Stimulated activated CD4-positive, alpha-beta T cell treated with anti-CD3 and anti-CD28 coated beads, Interleukin-1b, Interleukin-23, amount 100 ng/mL, for 48 hours (primary cell): ENCODE data around the gene AEBP1.

Source experiments
- DNase-seq: peaks from one replicate; pipeline ENCODE4 v3.0.0-alpha.2; 2020

The AEBP1 gene

GRCh38 chr7:44158096-44158872 lies 54.1 kb downstream of the AEBP1 start:
- DNase-seq = no peak

GRCh38 chr7:44158873-44159631 lies 54.9 kb downstream of the AEBP1 start:
- DNase-seq = no peak

DNA sequence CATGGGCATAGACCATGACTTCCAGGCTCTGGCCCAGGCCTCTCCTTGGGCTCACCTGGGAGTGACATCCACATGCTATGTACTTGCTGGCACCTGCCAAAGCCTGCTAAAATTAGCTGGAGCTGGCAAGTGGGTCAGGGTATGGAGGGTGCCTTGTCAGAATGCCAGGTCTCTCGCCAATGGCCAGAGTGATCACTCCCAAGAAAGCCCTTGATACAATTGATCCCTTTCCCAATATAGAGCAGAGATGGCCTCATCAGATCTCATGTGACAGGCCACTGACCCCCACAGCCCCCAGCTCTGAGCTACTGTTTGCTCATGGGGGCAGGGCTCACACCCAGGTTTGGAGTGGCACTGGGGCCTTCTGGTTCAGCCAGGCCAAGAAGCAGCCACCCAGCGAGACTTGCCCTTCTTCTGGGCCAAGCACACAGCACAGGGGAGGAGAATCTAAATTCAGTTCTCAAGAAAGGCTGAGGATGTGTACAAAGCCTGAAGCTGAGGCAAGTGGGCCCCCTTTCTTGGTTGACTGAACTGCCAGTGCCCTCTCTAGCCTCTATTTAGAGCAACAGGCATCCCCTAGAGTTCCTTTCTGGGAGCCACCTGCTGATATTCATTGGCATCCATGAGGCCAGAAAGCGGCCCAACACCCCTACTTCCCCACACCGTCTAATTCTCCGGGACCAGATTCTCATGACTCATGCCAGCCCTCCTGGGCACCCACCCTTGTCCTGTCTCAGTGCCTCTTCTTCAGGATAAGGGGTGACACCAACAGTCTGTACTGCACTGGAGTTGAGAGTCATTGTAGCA lies 55.9 kb downstream of the AEBP1 start:
- DNase-seq = no peak

DNA sequence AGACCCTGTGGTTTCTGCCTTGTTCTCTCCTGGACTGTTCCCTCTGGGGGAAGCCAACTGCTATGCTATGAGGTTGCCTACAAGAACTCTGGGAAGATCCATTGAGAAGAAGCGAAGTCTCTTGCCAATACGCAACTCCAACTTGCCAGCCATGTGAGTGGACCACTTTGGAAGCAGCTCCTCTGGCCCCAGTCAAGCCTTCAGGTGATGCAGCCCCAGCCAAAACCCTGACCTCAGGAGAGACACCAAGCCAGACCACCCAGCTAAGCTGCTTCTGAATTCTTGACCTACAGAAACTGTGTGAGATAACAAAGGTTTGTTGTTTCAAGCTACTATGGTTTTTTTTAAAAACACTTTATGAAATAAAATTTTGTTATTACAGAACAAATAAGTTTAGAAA lies 57.2 kb downstream of the AEBP1 start:
- DNase-seq = no peak

DNA sequence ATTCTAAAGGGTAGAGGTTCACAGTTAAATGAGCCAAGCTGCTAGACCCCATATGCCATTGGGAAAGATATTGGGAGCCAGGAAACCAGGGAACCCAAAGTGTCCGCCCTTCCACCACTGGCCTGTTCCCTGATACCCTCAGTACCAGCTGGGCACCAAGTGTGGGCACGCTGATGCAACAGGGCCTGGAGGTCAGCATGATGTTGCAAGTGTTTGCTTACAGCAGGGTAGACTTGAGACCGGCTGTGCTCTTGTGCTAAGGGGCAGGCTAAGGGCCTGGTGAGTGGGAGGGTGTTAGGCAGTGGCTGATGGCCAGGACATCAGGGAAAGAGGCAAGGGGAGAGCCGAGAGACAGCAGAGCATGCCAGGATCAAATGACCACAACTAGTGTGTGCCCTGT lies 58.0 kb downstream of the AEBP1 start:
- DNase-seq = no peak

DNA sequence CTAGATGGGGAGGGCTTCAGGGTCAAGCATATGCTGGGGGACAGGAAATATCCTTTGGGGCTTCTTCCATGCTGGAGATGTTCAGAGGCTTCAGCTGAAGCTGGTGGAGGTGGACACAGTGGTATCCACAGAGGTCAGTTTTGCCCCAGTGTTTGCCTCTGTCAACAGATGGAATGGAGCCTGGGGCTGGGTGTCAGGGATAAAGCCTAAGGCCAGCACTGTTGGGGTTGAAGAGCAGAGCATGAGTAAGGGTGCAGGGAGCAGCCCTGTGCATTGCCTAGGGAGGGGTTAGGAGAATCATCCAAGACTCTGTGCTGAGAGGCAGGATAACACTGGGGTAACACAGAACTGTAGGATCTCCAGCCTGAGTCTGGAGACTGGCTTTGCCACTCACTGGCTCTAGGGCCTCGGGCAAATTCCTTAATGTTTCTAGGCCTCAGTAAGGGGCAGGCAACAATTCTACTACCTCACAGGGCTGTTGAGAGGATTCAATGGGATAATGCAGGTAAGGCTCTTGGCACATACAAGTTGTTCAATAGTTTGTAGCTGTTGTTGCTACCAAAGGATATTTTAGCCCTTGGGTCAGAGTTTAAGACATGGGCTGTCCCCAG lies 58.7 kb downstream of the AEBP1 start:
- no peak for DNase-seq

- DNase-seq = no peak
Measured at GRCh38 chr7:44163591-44163990, 59.4 kb downstream of the AEBP1 start.
